WTC11 (cell line): Measurements from ENCODE around the gene SERPINF2.

Experiments used
- FOXJ3 ChIP-seq: sonication (generic); formaldehyde crosslinking; IDR thresholded peaks from 2 replicates; pipeline ENCODE4 v1.9.0; 2021; ENCODE audit warnings: missing genetic modification reagents, mild to moderate bottlenecking, borderline replicate concordance
- NFE2L1 ChIP-seq: sonication (generic); formaldehyde crosslinking; IDR thresholded peaks from 2 replicates; pipeline ENCODE4 v1.8.1; 2023; ENCODE audit warnings: missing genetic modification reagents
- SP1 ChIP-seq: sonication (generic); formaldehyde crosslinking; conservative IDR thresholded peaks from 2 replicates; pipeline ENCODE4 v1.8.1; 2022; ENCODE audit warnings: missing genetic modification reagents
- TF ChIP-seq, protein P1 (sequence below): fragments of 200-600 bp; IDR thresholded peaks from 2 replicates; pipeline ENCODE4 v1.8.0; 2022; ENCODE audit warnings: antibody characterized with exemption

DNA sequence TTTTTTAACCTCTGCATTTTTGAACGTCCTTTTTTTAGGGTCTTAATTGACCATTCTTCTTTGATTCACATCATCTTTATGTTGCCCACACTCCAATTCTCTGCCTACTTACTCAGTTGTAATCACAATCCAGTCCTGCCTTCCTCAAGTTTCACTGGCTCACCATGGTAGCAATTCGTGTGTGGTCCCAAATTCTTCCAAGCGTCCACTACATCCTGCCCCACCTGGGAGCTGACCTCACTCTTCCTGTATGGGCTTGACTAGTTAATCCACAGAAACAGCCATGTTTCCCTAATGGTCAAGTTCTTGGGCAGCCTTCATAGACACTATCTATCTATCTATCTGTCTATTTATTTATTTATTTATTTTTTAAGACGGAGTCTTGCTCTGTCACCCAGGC, 39.6 kb upstream of the SERPINF2 start:
- TF ChIP-seq NFE2L1 (no peak), SP1 (CRISPR knock-in tag) (no peak), FOXJ3 (CRISPR knock-in tag) (no peak)
- TF ChIP-seq, protein P1, sequence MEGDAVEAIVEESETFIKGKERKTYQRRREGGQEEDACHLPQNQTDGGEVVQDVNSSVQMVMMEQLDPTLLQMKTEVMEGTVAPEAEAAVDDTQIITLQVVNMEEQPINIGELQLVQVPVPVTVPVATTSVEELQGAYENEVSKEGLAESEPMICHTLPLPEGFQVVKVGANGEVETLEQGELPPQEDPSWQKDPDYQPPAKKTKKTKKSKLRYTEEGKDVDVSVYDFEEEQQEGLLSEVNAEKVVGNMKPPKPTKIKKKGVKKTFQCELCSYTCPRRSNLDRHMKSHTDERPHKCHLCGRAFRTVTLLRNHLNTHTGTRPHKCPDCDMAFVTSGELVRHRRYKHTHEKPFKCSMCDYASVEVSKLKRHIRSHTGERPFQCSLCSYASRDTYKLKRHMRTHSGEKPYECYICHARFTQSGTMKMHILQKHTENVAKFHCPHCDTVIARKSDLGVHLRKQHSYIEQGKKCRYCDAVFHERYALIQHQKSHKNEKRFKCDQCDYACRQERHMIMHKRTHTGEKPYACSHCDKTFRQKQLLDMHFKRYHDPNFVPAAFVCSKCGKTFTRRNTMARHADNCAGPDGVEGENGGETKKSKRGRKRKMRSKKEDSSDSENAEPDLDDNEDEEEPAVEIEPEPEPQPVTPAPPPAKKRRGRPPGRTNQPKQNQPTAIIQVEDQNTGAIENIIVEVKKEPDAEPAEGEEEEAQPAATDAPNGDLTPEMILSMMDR, result no peak
